Prostate gland (tissue), 2 donors: ENCODE data around the gene ADAR. TPM values are rescaled to one million over a fixed set of nuclear protein-coding genes. Genes with fewer than 3 reads are reported as not detected.

Experiments
- DNase-seq: peaks from one replicate; pipeline ENCODE4 v3.0.0-alpha.2; 2019; ENCODE audit warnings: low spot score
- H3K27ac ChIP-seq, 2 donors: fragments of 200-600 bp; sonication (generic); 2 replicates each; pipeline ENCODE4 v1.5.1; 2017 to 2019
- H3K27me3 ChIP-seq: fragments of 200-600 bp; sonication (generic); replicated peaks from 2 replicates; pipeline ENCODE4 v1.5.1; 2019; ENCODE audit not compliant: insufficient read depth
- H3K36me3 ChIP-seq, 2 donors: fragments of 200-600 bp; sonication (generic); 1 replicate in 1 of 2; 2 replicates in 1 of 2; pipeline versions ENCODE4 v1.5.1 to v1.8.1; 2017 to 2019
- H3K4me1 ChIP-seq: fragments of 200-600 bp; sonication (generic); replicated peaks from 2 replicates; pipeline ENCODE4 v1.5.1; 2019
- H3K4me3 ChIP-seq, 2 donors: fragments of 200-600 bp; sonication (generic); 2 replicates each; pipeline ENCODE4 v1.5.1; 2017 to 2019
- H3K9me3 ChIP-seq: fragments of 200-600 bp; sonication (generic); 2 replicates; pipeline ENCODE4 v1.5.1; 2017
- POLR2A ChIP-seq: fragments of 450-650 bp; IDR thresholded peaks from one replicate; pipeline ENCODE4 v1.6.1; 2016; ENCODE audit warnings: antibody characterized with exemption, mild to moderate bottlenecking
- POLR2AphosphoS5 ChIP-seq: sonication (generic); formaldehyde crosslinking; IDR thresholded peaks from one replicate; pipeline ENCODE4 v1.6.1; 2017; ENCODE audit warnings: antibody characterized with exemption
- WGBS: methylation state at CpG from one replicate; pipeline ENCODE4 v1.1.5; 2018; 5-methylcytosine and 5-hydroxymethylcytosine counted together
- intact Hi-C: fragments of 100-400 bp; cut with DNase I; formaldehyde crosslinking; loops from one replicate; pipeline ENCODE4 v1.14.2; 2022
- total RNA-seq, 2 donors: library from RNA; depleted of rRNA; stranded (reverse); fragments of >200 nt; gene quantifications; one replicate each; pipeline ENCODE4 v1.1.0, GENCODE V29; 2016
- TF ChIP-seq, protein P1 (sequence below), 4 experiments: fragments of 200-600 bp in 2 of 4; fragments of 450-650 bp in 2 of 4; sonication (generic) in 2 of 4; IDR thresholded peaks; 1 replicate in 3 of 4; 2 replicates in 1 of 4; pipeline ENCODE4 v1.5.1; 2016 to 2019; ENCODE audit warnings: antibody characterized with exemption in 4 of 4, mild to moderate bottlenecking in 2 of 4, moderate library complexity in 2 of 4

ADAR gene
- total RNA-seq, 2 donors from 2014 or later: 98.1 to 181 TPM

DNA sequence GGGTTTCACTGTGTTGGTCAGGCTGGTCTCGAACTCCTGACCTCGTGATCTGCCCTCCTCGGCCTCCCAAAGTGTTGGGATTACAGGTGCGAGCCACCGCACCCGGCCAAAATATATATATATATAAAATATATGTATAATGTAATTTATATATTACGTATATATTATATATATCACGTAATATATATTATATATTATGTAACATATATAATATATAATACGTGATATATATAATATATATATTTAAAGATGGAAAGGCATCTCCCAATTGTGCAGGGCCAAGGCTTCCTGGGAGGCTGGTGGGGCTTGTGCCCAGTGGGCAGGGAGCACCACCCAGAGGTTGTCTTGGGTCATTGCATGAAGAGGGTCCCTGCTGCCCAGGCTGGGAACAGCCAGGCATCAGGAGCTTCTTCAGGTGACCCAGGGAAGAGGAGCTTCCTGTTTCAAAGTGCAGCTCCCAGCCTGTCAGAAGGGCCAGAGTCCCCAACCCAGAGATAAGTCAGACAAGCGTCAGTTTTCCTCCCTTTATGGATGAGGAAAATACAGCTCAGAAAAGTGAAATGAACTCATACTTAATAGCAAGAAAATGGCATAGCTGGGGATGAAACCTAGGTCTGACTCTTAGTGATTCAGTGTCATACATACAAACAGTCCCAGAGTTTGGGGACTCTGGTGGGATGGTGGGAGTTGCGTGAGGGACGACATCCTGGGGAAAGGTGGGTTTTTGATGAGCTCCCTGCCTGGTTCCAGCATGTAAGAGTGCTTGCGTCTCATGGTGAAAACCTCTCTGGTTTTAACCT lies 61.5 kb downstream of the ADAR start:
- Histone ChIP-seq H3K4me1 (no peaks in the 10 kb centered on the region), H3K36me3 (peaks cover 4 to 8% of the 10 kb centered on the region in 2 donors), H3K4me3 (no peak overlapping the region), H3K9me3 (no peaks in the 10 kb centered on the region), H3K27me3 (no peaks in the 10 kb centered on the region), H3K27ac (peak overlapping the region in 1 of 2 donors; percentile 7)
- no peak for DNase-seq
- 67% methylated on average over 13 of the region's 13 CpGs for WGBS
- intact Hi-C loops: no loop called here
- TF ChIP-seq, protein P1, sequence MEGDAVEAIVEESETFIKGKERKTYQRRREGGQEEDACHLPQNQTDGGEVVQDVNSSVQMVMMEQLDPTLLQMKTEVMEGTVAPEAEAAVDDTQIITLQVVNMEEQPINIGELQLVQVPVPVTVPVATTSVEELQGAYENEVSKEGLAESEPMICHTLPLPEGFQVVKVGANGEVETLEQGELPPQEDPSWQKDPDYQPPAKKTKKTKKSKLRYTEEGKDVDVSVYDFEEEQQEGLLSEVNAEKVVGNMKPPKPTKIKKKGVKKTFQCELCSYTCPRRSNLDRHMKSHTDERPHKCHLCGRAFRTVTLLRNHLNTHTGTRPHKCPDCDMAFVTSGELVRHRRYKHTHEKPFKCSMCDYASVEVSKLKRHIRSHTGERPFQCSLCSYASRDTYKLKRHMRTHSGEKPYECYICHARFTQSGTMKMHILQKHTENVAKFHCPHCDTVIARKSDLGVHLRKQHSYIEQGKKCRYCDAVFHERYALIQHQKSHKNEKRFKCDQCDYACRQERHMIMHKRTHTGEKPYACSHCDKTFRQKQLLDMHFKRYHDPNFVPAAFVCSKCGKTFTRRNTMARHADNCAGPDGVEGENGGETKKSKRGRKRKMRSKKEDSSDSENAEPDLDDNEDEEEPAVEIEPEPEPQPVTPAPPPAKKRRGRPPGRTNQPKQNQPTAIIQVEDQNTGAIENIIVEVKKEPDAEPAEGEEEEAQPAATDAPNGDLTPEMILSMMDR (IDR thresholded peaks at IDR 0.05): peak; percentile 33 to 68 (median 49)
- no peak for TF ChIP-seq POLR2A

DNA sequence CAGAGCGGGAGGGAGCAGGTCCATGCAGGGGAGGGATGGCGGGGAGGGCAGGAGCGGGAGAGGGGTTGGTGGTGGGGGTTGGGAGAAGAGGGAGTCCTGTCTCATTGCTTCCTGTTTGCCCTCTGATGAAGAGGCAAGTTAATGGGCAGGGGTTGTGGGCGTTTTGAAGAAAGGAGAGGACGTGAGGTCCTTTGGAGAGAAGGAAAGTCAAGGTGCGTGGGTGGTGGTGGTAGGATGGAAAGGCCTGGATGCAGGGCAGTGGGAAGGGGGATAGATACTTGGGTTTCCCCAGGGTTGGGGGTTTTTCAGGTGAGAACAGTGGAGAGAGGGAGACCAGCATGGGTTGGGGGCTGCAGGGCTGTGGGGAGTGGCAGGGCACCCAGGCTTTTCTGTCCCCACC lies 66.8 kb downstream of the ADAR start:
- H3K27me3 ChIP-seq: no peaks in the 10 kb centered on the region
- intact Hi-C loops: loop anchor here (5.0 kb wide), 1 partner anchor 54 kb away; no protein-coding TSS in a partner anchor
- H3K27ac ChIP-seq: no peak overlapping the region
- no peaks in the 10 kb centered on the region for H3K9me3 ChIP-seq
- 56% methylated on average over 6 of the region's 6 CpGs for WGBS
- no peak overlapping the region for H3K4me3 ChIP-seq
- no peaks in the 10 kb centered on the region for H3K4me1 ChIP-seq
- TF ChIP-seq, protein P1 (IDR thresholded peaks at IDR 0.05): no peak
- TF ChIP-seq POLR2AphosphoS5 (no peak), POLR2A (no peak)
- no peak for DNase-seq
- H3K36me3 ChIP-seq: no peaks in the 10 kb centered on the region

DNA sequence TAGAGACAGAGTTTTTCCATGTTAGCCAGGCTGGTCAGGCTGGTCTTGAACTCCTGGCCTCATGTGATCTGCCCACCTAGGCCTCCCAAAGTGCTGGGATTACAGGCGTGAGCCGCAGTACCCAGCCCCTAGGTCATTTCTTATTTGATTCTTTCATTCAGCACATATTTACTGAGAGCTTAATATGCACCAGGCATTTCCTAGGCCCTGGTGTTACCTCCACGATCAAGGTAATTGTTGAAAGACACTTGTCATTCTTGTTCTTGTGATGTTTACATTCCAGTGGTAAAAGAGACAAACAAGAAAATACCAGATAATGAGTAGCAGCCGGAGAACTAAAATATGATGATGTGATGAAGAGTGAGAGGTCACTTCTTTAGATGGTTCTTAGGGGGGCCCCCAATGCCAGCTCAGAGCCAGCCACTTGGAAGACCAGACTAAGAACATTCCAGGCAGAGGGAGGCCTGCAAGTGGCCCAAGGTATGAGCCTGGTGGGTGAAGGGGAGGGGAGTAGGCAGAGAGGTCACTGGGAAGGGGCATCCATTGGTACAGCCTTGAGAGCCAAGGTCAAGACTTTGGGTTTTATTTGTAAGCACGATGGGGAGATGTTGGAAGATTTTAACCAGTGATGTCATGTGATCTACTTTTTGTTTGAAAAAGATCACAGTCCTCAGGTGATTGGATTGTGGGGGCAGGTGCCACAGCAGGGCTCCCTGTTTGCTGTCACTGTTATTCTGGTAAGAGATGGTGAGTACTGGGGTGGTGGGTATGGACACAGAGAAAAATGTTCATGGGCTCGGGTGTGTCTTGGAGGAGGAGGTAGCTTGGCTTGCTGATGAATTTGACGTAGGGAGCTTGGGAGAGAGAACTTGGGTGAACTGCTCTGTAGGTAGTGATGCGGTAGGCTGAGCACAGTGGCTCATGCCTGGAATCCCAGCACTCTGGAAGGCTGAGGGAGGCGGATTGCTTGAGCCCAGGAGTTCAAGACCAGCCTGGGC lies 68.2 kb downstream of the ADAR start:
- intact Hi-C loops: loop anchor here (5.0 kb wide), 1 partner anchor 52 kb away; no protein-coding TSS in a partner anchor
- H3K27ac ChIP-seq: no peak overlapping the region

DNA sequence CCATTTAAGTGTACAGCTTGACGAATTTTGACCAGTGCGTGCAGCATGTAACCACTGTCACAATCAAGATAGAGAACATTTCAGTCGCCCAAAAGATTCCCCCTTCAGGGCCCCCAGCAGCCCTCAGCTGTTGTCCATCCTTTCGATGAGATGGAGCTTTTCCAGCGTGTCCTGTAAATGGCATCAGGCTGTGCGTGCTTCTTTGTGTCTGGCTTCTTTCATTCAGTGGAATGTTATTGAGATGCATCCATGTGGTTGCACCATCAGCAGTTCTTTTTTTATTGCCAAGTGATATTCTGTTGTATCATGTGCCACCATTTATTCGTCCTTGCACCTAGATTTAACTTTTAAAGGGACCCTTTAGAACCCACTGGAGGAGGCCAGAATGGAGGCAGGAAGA lies 71.4 kb downstream of the ADAR start:
- H3K9me3 ChIP-seq: no peaks in the 10 kb centered on the region
- no peak overlapping the region for H3K27ac ChIP-seq
- WGBS: 69% methylated on average over 7 of the region's 7 CpGs
- H3K36me3 ChIP-seq: no peaks in the 10 kb centered on the region
- H3K4me3 ChIP-seq: no peak overlapping the region
- H3K4me1 ChIP-seq: no peaks in the 10 kb centered on the region
- no peaks in the 10 kb centered on the region for H3K27me3 ChIP-seq
- TF ChIP-seq POLR2AphosphoS5 (no peak), POLR2A (no peak)
- TF ChIP-seq, protein P1 (IDR thresholded peaks at IDR 0.05): no peak
- DNase-seq: no peak
- intact Hi-C loops: no loop called here

More for the DNA sequence above, 68.2 kb downstream of the ADAR start:
- H3K4me1 ChIP-seq: no peaks in the 10 kb centered on the region
- H3K4me3 ChIP-seq: no peak overlapping the region
- no peaks in the 10 kb centered on the region for H3K9me3 ChIP-seq
- no peaks in the 10 kb centered on the region for H3K27me3 ChIP-seq
- TF ChIP-seq POLR2AphosphoS5: no peak
- no peak for TF ChIP-seq POLR2A
- TF ChIP-seq, protein P1 (IDR thresholded peaks at IDR 0.05): no peak
- 80% methylated on average over 9 of the region's 9 CpGs for WGBS
- no peak for DNase-seq
- no peaks in the 10 kb centered on the region for H3K36me3 ChIP-seq
